Loucy (cell line): ENCODE measurements around the gene SEMA6B.

ENCODE experiments used
- H2AFZ ChIP-seq: fragments of 200-600 bp; sonication (generic); 2 replicates; pipeline ENCODE4 v1.6.0; 2016; ENCODE audit warnings: antibody characterized with exemption, mild to moderate bottlenecking, low read length, moderate library complexity
- H3F3A ChIP-seq: fragments of 200-600 bp; 2 replicates; pipeline ENCODE4 v1.6.0; 2016; ENCODE audit warnings: antibody characterized with exemption, low read depth, mild to moderate bottlenecking
- H3K27me3 ChIP-seq: fragments of 200-600 bp; sonication (generic); 2 replicates; pipeline ENCODE4 v1.6.1; 2014; ENCODE audit warnings: low read length, mild to moderate bottlenecking; ENCODE audit not compliant: insufficient read depth, poor library complexity, severe bottlenecking
- H3K36me3 ChIP-seq: fragments of 200-600 bp; sonication (generic); 2 replicates; pipeline ENCODE4 v1.6.1; 2016; ENCODE audit warnings: low read length; ENCODE audit not compliant: insufficient read depth
- H3K4me1 ChIP-seq: fragments of 200-600 bp; sonication (generic); 2 replicates; pipeline ENCODE4 v1.5.1; 2014; ENCODE audit warnings: low read length, mild to moderate bottlenecking; ENCODE audit not compliant: insufficient read depth, poor library complexity, severe bottlenecking
- H3K4me2 ChIP-seq: fragments of 200-600 bp; sonication (generic); 2 replicates; pipeline ENCODE4 v1.6.0; 2014; ENCODE audit warnings: antibody characterized with exemption, low read length, low read depth, mild to moderate bottlenecking; ENCODE audit not compliant: poor library complexity, severe bottlenecking
- H3K4me3 ChIP-seq: fragments of 200-600 bp; sonication (generic); 2 replicates; pipeline ENCODE4 v1.5.1; 2014; ENCODE audit warnings: low read length, mild to moderate bottlenecking, mixed read lengths; ENCODE audit not compliant: poor library complexity, severe bottlenecking
- H3K79me2 ChIP-seq: fragments of 200-600 bp; sonication (generic); 2 replicates; pipeline ENCODE4 v1.6.1; 2014; ENCODE audit warnings: low read length; ENCODE audit not compliant: insufficient read depth
- H3K9ac ChIP-seq: fragments of 200-600 bp; sonication (generic); 2 replicates; pipeline ENCODE4 v1.6.0; 2014; ENCODE audit warnings: mild to moderate bottlenecking, low read depth, low read length, moderate library complexity; ENCODE audit not compliant: poor library complexity, severe bottlenecking
- H3K9me2 ChIP-seq: fragments of 200-600 bp; sonication (generic); replicated peaks from 2 replicates; pipeline ENCODE4 v1.6.1; 2016; ENCODE audit warnings: low read depth, low read length, mixed read lengths
- H3K9me3 ChIP-seq: fragments of 200-600 bp; sonication (generic); 2 replicates; pipeline ENCODE4 v1.6.1; 2014; ENCODE audit warnings: mild to moderate bottlenecking, antibody characterized with exemption, low read length, low read depth; ENCODE audit not compliant: insufficient read depth
- H4K20me1 ChIP-seq: fragments of 200-600 bp; sonication (generic); 2 replicates; pipeline ENCODE4 v1.6.0; 2014; ENCODE audit warnings: antibody characterized with exemption, low read length, mild to moderate bottlenecking; ENCODE audit not compliant: insufficient read depth, poor library complexity, severe bottlenecking
- CTCF ChIP-seq: fragments of 200-600 bp; sonication (generic); conservative IDR thresholded peaks from 2 replicates; pipeline ENCODE4 v1.5.1; 2014; ENCODE audit warnings: mild to moderate bottlenecking, antibody characterized with exemption, low read length
- EZH2phosphoT487 ChIP-seq: fragments of 200-600 bp; IDR thresholded peaks from 2 replicates; pipeline ENCODE4 v1.6.1; 2018; ENCODE audit warnings: antibody characterized with exemption, mild to moderate bottlenecking, moderate library complexity, borderline replicate concordance

The SEMA6B gene

DNA sequence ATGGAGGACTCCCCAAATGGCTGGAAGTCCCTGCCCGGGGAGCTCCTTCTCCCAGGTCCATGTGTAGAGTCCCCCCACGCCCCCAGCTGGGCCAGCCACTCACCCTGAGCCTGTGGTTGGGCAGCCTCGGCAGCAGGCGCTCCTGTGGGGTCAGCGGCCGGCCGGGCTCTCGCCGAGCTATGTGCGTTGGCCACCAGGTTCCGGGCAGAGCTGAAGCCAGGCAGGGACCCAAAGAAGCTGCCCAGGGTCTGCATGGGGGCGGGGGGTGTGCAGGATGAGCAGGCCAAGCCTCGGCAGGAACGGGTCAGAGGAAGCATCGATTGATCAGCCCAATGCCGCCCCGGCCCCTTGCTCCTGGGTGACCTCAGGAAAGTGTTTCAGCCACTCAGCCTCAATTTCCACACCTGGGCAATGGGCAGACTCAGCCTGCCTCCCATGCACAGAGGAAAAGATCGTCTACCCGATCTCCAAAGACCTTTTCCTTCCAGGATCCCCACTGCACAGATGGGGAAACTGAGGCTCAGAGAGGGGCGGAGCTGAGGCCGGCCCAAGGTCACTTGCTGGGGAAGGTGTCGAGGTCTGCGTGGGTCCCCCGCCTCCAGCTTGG is 41.9 kb downstream of the SEMA6B start:
- H2AFZ ChIP-seq, result no peak overlapping the region
- H3K4me2 ChIP-seq, result no peak overlapping the region
- H3K4me1 ChIP-seq, result no peaks in the 10 kb centered on the region
- no peaks in the 10 kb centered on the region for H4K20me1 ChIP-seq
- H3K9me2 ChIP-seq, result no peaks in the 10 kb centered on the region
- no peaks in the 10 kb centered on the region for H3F3A ChIP-seq
- no peaks in the 10 kb centered on the region for H3K79me2 ChIP-seq
- TF ChIP-seq EZH2phosphoT487 (no peak), CTCF (no peak)
- no peaks in the 10 kb centered on the region for H3K36me3 ChIP-seq
- no peak overlapping the region for H3K4me3 ChIP-seq
- no peak overlapping the region for H3K9ac ChIP-seq
- no peaks in the 10 kb centered on the region for H3K9me3 ChIP-seq
- H3K27me3 ChIP-seq, result no peaks in the 10 kb centered on the region

- Histone ChIP-seq H2AFZ (no peak overlapping the region), H4K20me1 (no peaks in the 10 kb centered on the region), H3K9me3 (no peaks in the 10 kb centered on the region), H3K27me3 (no peaks in the 10 kb centered on the region), H3K9ac (no peak overlapping the region), H3F3A (no peaks in the 10 kb centered on the region), H3K4me2 (no peak overlapping the region), H3K4me1 (no peaks in the 10 kb centered on the region), H3K4me3 (no peak overlapping the region), H3K36me3 (no peaks in the 10 kb centered on the region), H3K9me2 (no peaks in the 10 kb centered on the region), H3K79me2 (no peaks in the 10 kb centered on the region)
- TF ChIP-seq EZH2phosphoT487 (no peak), CTCF (no peak)
These were observed 42.6 kb downstream of the SEMA6B start for GRCh38 chr19:4516939-4517300.

- Histone ChIP-seq H3K27me3 (no peaks in the 10 kb centered on the region), H3K9me3 (no peaks in the 10 kb centered on the region), H3K4me3 (no peak overlapping the region), H3K36me3 (no peaks in the 10 kb centered on the region), H3K79me2 (no peaks in the 10 kb centered on the region), H2AFZ (no peak overlapping the region), H3K4me2 (no peak overlapping the region), H3K4me1 (no peaks in the 10 kb centered on the region), H3K9me2 (no peaks in the 10 kb centered on the region), H4K20me1 (no peaks in the 10 kb centered on the region), H3K9ac (no peak overlapping the region), H3F3A (no peaks in the 10 kb centered on the region)
- no peak for TF ChIP-seq CTCF
- no peak for TF ChIP-seq EZH2phosphoT487
These were observed 43.1 kb downstream of the SEMA6B start for GRCh38 chr19:4516199-4516938.
